GM23338 (cell line): ENCODE results near the gene GRXCR2. TPM values are rescaled to one million over a fixed set of nuclear protein-coding genes. Genes with fewer than 3 reads are reported as not detected.

Source experiments
- ATAC-seq: fragments of 200-7000 bp; cut with Tn5 transposase; 3 replicates; pipeline ENCODE4 v1.9.1; 2020
- DNase-seq: peaks from one replicate; pipeline ENCODE4 v3.0.0-alpha.2; 2015; ENCODE audit warnings: low spot score
- H2AFZ ChIP-seq: fragments of 200-600 bp; sonication (generic); 2 replicates; pipeline ENCODE4 v1.8.0; 2016; ENCODE audit warnings: antibody characterized with exemption, mild to moderate bottlenecking, moderate library complexity
- H3F3A ChIP-seq: fragments of 200-600 bp; sonication (generic); replicated peaks from 2 replicates; pipeline ENCODE4 v1.8.0; 2017; ENCODE audit warnings: antibody characterized with exemption, mixed run types, low read depth
- H3K27ac ChIP-seq: fragments of 200-600 bp; sonication (generic); 2 replicates; pipeline ENCODE4 v1.6.1; 2016; ENCODE audit warnings: low read depth
- H3K27me3 ChIP-seq: fragments of 200-600 bp; sonication (generic); 2 replicates; pipeline ENCODE4 v1.8.0; 2016; ENCODE audit warnings: mild to moderate bottlenecking, mixed run types, moderate library complexity; ENCODE audit not compliant: insufficient read depth
- H3K36me3 ChIP-seq: fragments of 200-600 bp; sonication (generic); 2 replicates; pipeline ENCODE4 v1.8.0; 2016; ENCODE audit warnings: mild to moderate bottlenecking; ENCODE audit not compliant: insufficient read depth
- H3K4me1 ChIP-seq: fragments of 200-600 bp; sonication (generic); 2 replicates; pipeline ENCODE4 v1.8.0; 2016; ENCODE audit warnings: mild to moderate bottlenecking, moderate library complexity; ENCODE audit not compliant: insufficient read depth
- H3K4me2 ChIP-seq: fragments of 200-600 bp; sonication (generic); 2 replicates; pipeline ENCODE4 v1.7.1; 2017; ENCODE audit warnings: mixed run types
- H3K4me3 ChIP-seq: fragments of 200-600 bp; sonication (generic); 2 replicates; pipeline ENCODE4 v1.6.1; 2016; ENCODE audit warnings: mixed run types
- H3K79me2 ChIP-seq: fragments of 200-600 bp; sonication (generic); replicated peaks from 2 replicates; pipeline ENCODE4 v1.8.0; 2017; ENCODE audit warnings: mild to moderate bottlenecking; ENCODE audit not compliant: insufficient read depth
- H3K9me2 ChIP-seq: fragments of 200-600 bp; sonication (generic); 2 replicates; pipeline ENCODE4 v1.8.0; 2017; ENCODE audit not compliant: insufficient read depth
- H4K20me1 ChIP-seq: fragments of 200-600 bp; sonication (generic); replicated peaks from 2 replicates; pipeline ENCODE4 v1.8.0; 2017; ENCODE audit warnings: mild to moderate bottlenecking; ENCODE audit not compliant: insufficient read depth
- H3K27ac Mint-ChIP-seq: 2 replicates; pipeline ENCODE4 v1.8.0; 2020; ENCODE audit warnings: inconsistent platforms, mild to moderate bottlenecking, moderate library complexity, mixed read lengths
- H3K27me3 Mint-ChIP-seq: 3 replicates; pipeline ENCODE4 v1.8.0; 2022; ENCODE audit warnings: low read depth, mild to moderate bottlenecking, moderate library complexity, mixed read lengths, inconsistent platforms; ENCODE audit not compliant: insufficient read depth, poor library complexity
- H3K36me3 Mint-ChIP-seq: 3 replicates; pipeline ENCODE4 v1.8.0; 2021; ENCODE audit warnings: low read depth, mild to moderate bottlenecking, inconsistent platforms, moderate library complexity, mixed read lengths
- H3K4me1 Mint-ChIP-seq: 3 replicates; pipeline ENCODE4 v1.8.0; 2020; ENCODE audit warnings: mild to moderate bottlenecking, inconsistent platforms, mixed read lengths
- H3K4me3 Mint-ChIP-seq: 3 replicates; pipeline ENCODE4 v1.8.0; 2021; ENCODE audit warnings: moderate library complexity, mild to moderate bottlenecking, inconsistent platforms, mixed read lengths
- H3K9me3 Mint-ChIP-seq: 3 replicates; pipeline ENCODE4 v1.8.0; 2020; ENCODE audit warnings: moderate library complexity, mild to moderate bottlenecking, inconsistent platforms, mixed read lengths
- CREB1 ChIP-seq: fragments of 250-450 bp; sonication (Bioruptor Pico); IDR thresholded peaks from 2 replicates; pipeline ENCODE4 v1.5.0; 2020; ENCODE audit warnings: low read depth, mild to moderate bottlenecking, moderate library complexity
- EZH2 ChIP-seq: fragments of 200-600 bp; sonication (generic); IDR thresholded peaks from one replicate; pipeline ENCODE4 v1.8.0; 2017; ENCODE audit warnings: antibody characterized with exemption, mild to moderate bottlenecking, low read depth; ENCODE audit not compliant: unreplicated experiment
- JUNB ChIP-seq: IDR thresholded peaks from one replicate; pipeline ENCODE4 v1.6.1; 2016; ENCODE audit warnings: antibody characterized with exemption; ENCODE audit not compliant: unreplicated experiment
- NANOG ChIP-seq: IDR thresholded peaks from 2 replicates; pipeline ENCODE4 v1.6.1; 2016; ENCODE audit warnings: antibody characterized with exemption, borderline replicate concordance
- POLR2AphosphoS5 ChIP-seq: IDR thresholded peaks from 2 replicates; pipeline ENCODE4 v1.6.1; 2016; ENCODE audit warnings: antibody characterized with exemption, low read depth
- ZNF114 ChIP-seq: fragments of 250-450 bp; sonication (Bioruptor Pico); IDR thresholded peaks from 2 replicates; pipeline ENCODE4 v1.5.0; 2020; ENCODE audit warnings: mild to moderate bottlenecking, moderate library complexity
- polyA plus RNA-seq: library from polyadenylated mRNA; unstranded; fragments of >200 nt; fragmentation: Nextera tagmentation; extraction: Ambion mirVana; gene quantifications from 2 replicates; pipeline ENCODE4 v1.2.1, GENCODE V29; 2016
- total RNA-seq: library from RNA; depleted of rRNA; stranded (reverse); fragments of >200 nt; shearing (Covaris generic); gene quantifications from 2 replicates; pipeline ENCODE4 v1.2.3, GENCODE V29; 2014
- TF ChIP-seq, protein P1 (sequence below), 2 experiments: fragments of 200-600 bp in 1 of 2; sonication (generic) in 1 of 2; conservative IDR thresholded peaks; 2 replicates each; pipeline versions ENCODE4 v1.5.1 to v1.6.1; 2016 to 2017; ENCODE audit warnings: antibody characterized with exemption in 2 of 2, low read depth in 2 of 2, mild to moderate bottlenecking in 2 of 2, moderate library complexity in 1 of 2
- TF ChIP-seq, protein P2 (sequence below): IDR thresholded peaks from one replicate; pipeline ENCODE4 v1.6.1; 2018; ENCODE audit warnings: antibody characterized with exemption; ENCODE audit not compliant: unreplicated experiment
- TF ChIP-seq, protein P3 (sequence below): fragments of 250-450 bp; sonication (Bioruptor Pico); IDR thresholded peaks from 2 replicates; pipeline ENCODE4 v1.5.0; 2020; ENCODE audit warnings: mild to moderate bottlenecking, moderate library complexity

GRXCR2 gene
- total and polyA plus RNA-seq, 2 experiments from 2014 or later, result not detected

DNA sequence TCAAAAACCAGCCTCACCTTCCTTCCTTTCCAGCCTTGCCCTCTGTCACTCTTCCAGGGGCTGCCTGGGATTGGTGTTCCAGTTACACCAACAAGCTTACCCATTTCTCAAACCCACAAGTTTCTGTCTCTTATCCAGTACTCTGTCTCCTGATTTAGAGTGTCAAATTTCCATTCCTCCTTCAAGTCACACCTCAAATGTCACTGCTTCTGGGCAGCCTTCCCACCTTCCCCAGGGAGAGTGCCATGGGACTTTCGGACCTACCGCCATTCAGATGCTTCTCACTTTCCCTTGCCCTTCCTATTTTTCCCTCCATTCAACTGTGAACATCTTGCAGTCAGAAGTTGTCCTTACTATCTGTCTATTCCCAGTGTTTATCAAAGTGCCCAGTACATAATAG, 2.0 kb upstream of the GRXCR2 start:
- no peaks in the 10 kb centered on the region; the same call in 2 of the 3 replicates for H3K9me3 Mint-ChIP-seq
- Histone ChIP-seq H4K20me1 (no peaks in the 10 kb centered on the region), H3K9me2 (peaks cover 4% of the 10 kb centered on the region; the same call in 1 of the 2 replicates), H3K4me3 (no peak overlapping the region), H3K4me1 (no peaks in the 10 kb centered on the region), H3K36me3 (no peaks in the 10 kb centered on the region), H3K27ac (no peak overlapping the region), H3K4me2 (no peak overlapping the region), H2AFZ (no peak overlapping the region), H3K27me3 (no peaks in the 10 kb centered on the region), H3F3A (no peaks in the 10 kb centered on the region), H3K79me2 (no peaks in the 10 kb centered on the region)
- no peaks in the 10 kb centered on the region for H3K4me1 Mint-ChIP-seq
- TF ChIP-seq CREB1, result no peak
- no peak for TF ChIP-seq ZNF114 (CRISPR knock-in tag)
- no peak for TF ChIP-seq NANOG
- no peak overlapping the region for H3K27ac Mint-ChIP-seq
- no peaks in the 10 kb centered on the region for H3K36me3 Mint-ChIP-seq
- no peak for ATAC-seq
- H3K27me3 Mint-ChIP-seq, result peaks cover 2% of the 10 kb centered on the region
- no peak overlapping the region for H3K4me3 Mint-ChIP-seq
- no peak for DNase-seq

DNA sequence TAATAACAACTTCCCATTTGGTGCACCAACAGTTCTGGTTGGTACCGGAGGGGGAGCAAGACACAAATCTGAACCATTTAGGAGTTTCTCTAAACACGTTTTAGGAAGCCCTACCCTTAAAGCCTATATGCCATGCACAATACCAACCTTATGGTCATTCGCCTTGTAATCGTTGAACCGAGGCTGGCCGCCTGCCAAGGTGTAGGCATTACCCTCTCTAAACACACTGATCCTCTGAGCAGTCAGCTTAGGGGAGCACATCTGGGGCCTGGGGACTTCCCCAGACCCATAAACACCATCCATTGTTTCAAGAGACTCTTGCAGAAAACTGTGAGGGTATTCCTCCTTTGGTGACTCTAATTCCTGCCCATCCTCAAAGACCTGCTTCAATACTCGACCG, 328 bp downstream of the GRXCR2 start:
- TF ChIP-seq POLR2AphosphoS5 (no peak), JUNB (no peak), EZH2 (no peak)
- TF ChIP-seq, protein P1, sequence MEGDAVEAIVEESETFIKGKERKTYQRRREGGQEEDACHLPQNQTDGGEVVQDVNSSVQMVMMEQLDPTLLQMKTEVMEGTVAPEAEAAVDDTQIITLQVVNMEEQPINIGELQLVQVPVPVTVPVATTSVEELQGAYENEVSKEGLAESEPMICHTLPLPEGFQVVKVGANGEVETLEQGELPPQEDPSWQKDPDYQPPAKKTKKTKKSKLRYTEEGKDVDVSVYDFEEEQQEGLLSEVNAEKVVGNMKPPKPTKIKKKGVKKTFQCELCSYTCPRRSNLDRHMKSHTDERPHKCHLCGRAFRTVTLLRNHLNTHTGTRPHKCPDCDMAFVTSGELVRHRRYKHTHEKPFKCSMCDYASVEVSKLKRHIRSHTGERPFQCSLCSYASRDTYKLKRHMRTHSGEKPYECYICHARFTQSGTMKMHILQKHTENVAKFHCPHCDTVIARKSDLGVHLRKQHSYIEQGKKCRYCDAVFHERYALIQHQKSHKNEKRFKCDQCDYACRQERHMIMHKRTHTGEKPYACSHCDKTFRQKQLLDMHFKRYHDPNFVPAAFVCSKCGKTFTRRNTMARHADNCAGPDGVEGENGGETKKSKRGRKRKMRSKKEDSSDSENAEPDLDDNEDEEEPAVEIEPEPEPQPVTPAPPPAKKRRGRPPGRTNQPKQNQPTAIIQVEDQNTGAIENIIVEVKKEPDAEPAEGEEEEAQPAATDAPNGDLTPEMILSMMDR (conservative IDR thresholded peaks at IDR 0.05; ENCODE audit: low read depth in 2 of 2), result no peak
- TF ChIP-seq, protein P2, sequence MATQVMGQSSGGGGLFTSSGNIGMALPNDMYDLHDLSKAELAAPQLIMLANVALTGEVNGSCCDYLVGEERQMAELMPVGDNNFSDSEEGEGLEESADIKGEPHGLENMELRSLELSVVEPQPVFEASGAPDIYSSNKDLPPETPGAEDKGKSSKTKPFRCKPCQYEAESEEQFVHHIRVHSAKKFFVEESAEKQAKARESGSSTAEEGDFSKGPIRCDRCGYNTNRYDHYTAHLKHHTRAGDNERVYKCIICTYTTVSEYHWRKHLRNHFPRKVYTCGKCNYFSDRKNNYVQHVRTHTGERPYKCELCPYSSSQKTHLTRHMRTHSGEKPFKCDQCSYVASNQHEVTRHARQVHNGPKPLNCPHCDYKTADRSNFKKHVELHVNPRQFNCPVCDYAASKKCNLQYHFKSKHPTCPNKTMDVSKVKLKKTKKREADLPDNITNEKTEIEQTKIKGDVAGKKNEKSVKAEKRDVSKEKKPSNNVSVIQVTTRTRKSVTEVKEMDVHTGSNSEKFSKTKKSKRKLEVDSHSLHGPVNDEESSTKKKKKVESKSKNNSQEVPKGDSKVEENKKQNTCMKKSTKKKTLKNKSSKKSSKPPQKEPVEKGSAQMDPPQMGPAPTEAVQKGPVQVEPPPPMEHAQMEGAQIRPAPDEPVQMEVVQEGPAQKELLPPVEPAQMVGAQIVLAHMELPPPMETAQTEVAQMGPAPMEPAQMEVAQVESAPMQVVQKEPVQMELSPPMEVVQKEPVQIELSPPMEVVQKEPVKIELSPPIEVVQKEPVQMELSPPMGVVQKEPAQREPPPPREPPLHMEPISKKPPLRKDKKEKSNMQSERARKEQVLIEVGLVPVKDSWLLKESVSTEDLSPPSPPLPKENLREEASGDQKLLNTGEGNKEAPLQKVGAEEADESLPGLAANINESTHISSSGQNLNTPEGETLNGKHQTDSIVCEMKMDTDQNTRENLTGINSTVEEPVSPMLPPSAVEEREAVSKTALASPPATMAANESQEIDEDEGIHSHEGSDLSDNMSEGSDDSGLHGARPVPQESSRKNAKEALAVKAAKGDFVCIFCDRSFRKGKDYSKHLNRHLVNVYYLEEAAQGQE, result no peak
- TF ChIP-seq, protein P3, sequence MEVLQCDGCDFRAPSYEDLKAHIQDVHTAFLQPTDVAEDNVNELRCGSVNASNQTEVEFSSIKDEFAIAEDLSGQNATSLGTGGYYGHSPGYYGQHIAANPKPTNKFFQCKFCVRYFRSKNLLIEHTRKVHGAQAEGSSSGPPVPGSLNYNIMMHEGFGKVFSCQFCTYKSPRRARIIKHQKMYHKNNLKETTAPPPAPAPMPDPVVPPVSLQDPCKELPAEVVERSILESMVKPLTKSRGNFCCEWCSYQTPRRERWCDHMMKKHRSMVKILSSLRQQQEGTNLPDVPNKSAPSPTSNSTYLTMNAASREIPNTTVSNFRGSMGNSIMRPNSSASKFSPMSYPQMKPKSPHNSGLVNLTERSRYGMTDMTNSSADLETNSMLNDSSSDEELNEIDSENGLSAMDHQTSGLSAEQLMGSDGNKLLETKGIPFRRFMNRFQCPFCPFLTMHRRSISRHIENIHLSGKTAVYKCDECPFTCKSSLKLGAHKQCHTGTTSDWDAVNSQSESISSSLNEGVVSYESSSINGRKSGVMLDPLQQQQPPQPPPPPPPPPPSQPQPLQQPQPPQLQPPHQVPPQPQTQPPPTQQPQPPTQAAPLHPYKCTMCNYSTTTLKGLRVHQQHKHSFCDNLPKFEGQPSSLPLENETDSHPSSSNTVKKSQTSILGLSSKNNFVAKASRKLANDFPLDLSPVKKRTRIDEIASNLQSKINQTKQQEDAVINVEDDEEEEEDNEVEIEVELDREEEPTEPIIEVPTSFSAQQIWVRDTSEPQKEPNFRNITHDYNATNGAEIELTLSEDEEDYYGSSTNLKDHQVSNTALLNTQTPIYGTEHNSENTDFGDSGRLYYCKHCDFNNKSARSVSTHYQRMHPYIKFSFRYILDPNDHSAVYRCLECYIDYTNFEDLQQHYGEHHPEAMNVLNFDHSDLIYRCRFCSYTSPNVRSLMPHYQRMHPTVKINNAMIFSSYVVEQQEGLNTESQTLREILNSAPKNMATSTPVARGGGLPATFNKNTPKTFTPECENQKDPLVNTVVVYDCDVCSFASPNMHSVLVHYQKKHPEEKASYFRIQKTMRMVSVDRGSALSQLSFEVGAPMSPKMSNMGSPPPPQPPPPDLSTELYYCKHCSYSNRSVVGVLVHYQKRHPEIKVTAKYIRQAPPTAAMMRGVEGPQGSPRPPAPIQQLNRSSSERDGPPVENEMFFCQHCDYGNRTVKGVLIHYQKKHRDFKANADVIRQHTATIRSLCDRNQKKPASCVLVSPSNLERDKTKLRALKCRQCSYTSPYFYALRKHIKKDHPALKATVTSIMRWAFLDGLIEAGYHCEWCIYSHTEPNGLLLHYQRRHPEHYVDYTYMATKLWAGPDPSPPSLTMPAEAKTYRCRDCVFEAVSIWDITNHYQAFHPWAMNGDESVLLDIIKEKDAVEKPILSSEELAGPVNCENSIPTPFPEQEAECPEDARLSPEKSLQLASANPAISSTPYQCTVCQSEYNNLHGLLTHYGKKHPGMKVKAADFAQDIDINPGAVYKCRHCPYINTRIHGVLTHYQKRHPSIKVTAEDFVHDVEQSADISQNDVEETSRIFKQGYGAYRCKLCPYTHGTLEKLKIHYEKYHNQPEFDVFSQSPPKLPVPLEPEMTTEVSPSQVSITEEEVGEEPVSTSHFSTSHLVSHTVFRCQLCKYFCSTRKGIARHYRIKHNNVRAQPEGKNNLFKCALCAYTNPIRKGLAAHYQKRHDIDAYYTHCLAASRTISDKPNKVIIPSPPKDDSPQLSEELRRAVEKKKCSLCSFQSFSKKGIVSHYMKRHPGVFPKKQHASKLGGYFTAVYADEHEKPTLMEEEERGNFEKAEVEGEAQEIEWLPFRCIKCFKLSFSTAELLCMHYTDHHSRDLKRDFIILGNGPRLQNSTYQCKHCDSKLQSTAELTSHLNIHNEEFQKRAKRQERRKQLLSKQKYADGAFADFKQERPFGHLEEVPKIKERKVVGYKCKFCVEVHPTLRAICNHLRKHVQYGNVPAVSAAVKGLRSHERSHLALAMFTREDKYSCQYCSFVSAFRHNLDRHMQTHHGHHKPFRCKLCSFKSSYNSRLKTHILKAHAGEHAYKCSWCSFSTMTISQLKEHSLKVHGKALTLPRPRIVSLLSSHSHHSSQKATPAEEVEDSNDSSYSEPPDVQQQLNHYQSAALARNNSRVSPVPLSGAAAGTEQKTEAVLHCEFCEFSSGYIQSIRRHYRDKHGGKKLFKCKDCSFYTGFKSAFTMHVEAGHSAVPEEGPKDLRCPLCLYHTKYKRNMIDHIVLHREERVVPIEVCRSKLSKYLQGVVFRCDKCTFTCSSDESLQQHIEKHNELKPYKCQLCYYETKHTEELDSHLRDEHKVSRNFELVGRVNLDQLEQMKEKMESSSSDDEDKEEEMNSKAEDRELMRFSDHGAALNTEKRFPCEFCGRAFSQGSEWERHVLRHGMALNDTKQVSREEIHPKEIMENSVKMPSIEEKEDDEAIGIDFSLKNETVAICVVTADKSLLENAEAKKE (CRISPR knock-in tag), result no peak
- H3K4me3 Mint-ChIP-seq, result no peak overlapping the region
- no peaks in the 10 kb centered on the region for H4K20me1 ChIP-seq
- H3F3A ChIP-seq, result no peaks in the 10 kb centered on the region
- no peaks in the 10 kb centered on the region for H3K4me1 ChIP-seq
- no peak for ATAC-seq
- H3K27ac Mint-ChIP-seq, result no peak overlapping the region
- H3K36me3 ChIP-seq, result no peaks in the 10 kb centered on the region
- no peak for DNase-seq
- no peaks in the 10 kb centered on the region for H3K9me2 ChIP-seq
- H3K27me3 Mint-ChIP-seq, result peaks cover 2% of the 10 kb centered on the region
- no peak overlapping the region for H3K4me2 ChIP-seq
- H3K27ac ChIP-seq, result no peak overlapping the region
- no peak overlapping the region for H2AFZ ChIP-seq
- H3K4me1 Mint-ChIP-seq, result no peaks in the 10 kb centered on the region
- no peaks in the 10 kb centered on the region for H3K79me2 ChIP-seq
- no peaks in the 10 kb centered on the region for H3K36me3 Mint-ChIP-seq
- no peaks in the 10 kb centered on the region for H3K27me3 ChIP-seq
- no peaks in the 10 kb centered on the region for H3K9me3 Mint-ChIP-seq
- H3K4me3 ChIP-seq, result no peak overlapping the region
